ENCODE data around the gene PPP1R1B. TPM values are rescaled to one million over a fixed set of nuclear protein-coding genes. Genes with fewer than 3 reads are reported as not detected.

PPP1R1B gene
- total RNA-seq, 1 donor from 2014 or later: 9.3 TPM

GRCh38 chr17:39648616-39649366 lies 22.0 kb downstream of the PPP1R1B start:
- Histone ChIP-seq H3K4me3 (no peak overlapping the region), H3K9me3 (no peaks in the 10 kb centered on the region), H3K27ac (no peak overlapping the region), H3K36me3 (no peaks in the 10 kb centered on the region), H3K4me1 (peaks cover 26% of the 10 kb centered on the region), H3K27me3 (no peaks in the 10 kb centered on the region)
- intact Hi-C loops (cut with DNase I): no loop called here
- DNase-seq (ENCODE audit: extremely low spot score in 2 of 2): no peak
- no peak for TF ChIP-seq POLR2A (IDR thresholded peaks at IDR 0.05)

GRCh38 chr17:39650121-39650579 lies 23.4 kb downstream of the PPP1R1B start:
- Histone ChIP-seq H3K27me3 (no peaks in the 10 kb centered on the region), H3K36me3 (no peaks in the 10 kb centered on the region), H3K4me3 (no peak overlapping the region), H3K9me3 (no peaks in the 10 kb centered on the region), H3K27ac (no peak overlapping the region), H3K4me1 (peaks cover 25% of the 10 kb centered on the region)
- no peak for DNase-seq (ENCODE audit: extremely low spot score in 2 of 2)
- TF ChIP-seq POLR2AphosphoS5 (IDR thresholded peaks at IDR 0.05; ENCODE audit: insufficient read depth in 1 of 2, low read depth in 1 of 2): no peak
- intact Hi-C loops (cut with DNase I): no loop called here

- Histone ChIP-seq H3K4me3 (no peak overlapping the region), H3K36me3 (peaks cover 0 to 11% of the 10 kb centered on the region in 2 donors), H3K9me3 (no peaks in the 10 kb centered on the region), H3K27me3 (no peaks in the 10 kb centered on the region), H3K4me1 (peaks cover 25% of the 10 kb centered on the region), H3K27ac (no peak overlapping the region)
- no peak for TF ChIP-seq POLR2A (IDR thresholded peaks at IDR 0.05)
- no peak for TF ChIP-seq CTCF (IDR thresholded peaks at IDR 0.05)
- TF ChIP-seq POLR2AphosphoS5 (IDR thresholded peaks at IDR 0.05; ENCODE audit: insufficient read depth in 1 of 2, low read depth in 1 of 2): no peak
- DNase-seq (ENCODE audit: extremely low spot score in 2 of 2): no peak
- intact Hi-C loops (cut with DNase I): no loop called here
These were observed 25.3 kb downstream of the PPP1R1B start for GRCh38 chr17:39651923-39652586.

- no peaks in the 10 kb centered on the region for H3K27me3 ChIP-seq
- no peak for DNase-seq (ENCODE audit: extremely low spot score in 2 of 2)
- H3K4me3 ChIP-seq: no peak overlapping the region
- H3K36me3 ChIP-seq: peaks cover 0 to 12% of the 10 kb centered on the region in 2 donors
- peaks cover 25% of the 10 kb centered on the region for H3K4me1 ChIP-seq
- intact Hi-C loops (cut with DNase I): no loop called here
- no peaks in the 10 kb centered on the region for H3K9me3 ChIP-seq
- no peak overlapping the region for H3K27ac ChIP-seq
- TF ChIP-seq POLR2AphosphoS5 (IDR thresholded peaks at IDR 0.05; ENCODE audit: insufficient read depth in 1 of 2, low read depth in 1 of 2) (no peak), CTCF (IDR thresholded peaks at IDR 0.05) (no peak), POLR2A (IDR thresholded peaks at IDR 0.05) (no peak)
These were observed 26.0 kb downstream of the PPP1R1B start for GRCh38 chr17:39652587-39653315.

GRCh38 chr17:39653316-39653661 lies 26.5 kb downstream of the PPP1R1B start:
- Histone ChIP-seq H3K27ac (no peak overlapping the region), H3K27me3 (no peaks in the 10 kb centered on the region), H3K4me3 (no peak overlapping the region), H3K36me3 (peaks cover 0 to 14% of the 10 kb centered on the region in 2 donors), H3K4me1 (peaks cover 25% of the 10 kb centered on the region), H3K9me3 (no peaks in the 10 kb centered on the region)
- TF ChIP-seq CTCF (IDR thresholded peaks at IDR 0.05) (no peak), POLR2A (IDR thresholded peaks at IDR 0.05) (no peak), POLR2AphosphoS5 (IDR thresholded peaks at IDR 0.05; ENCODE audit: insufficient read depth in 1 of 2, low read depth in 1 of 2) (no peak)
- DNase-seq (ENCODE audit: extremely low spot score in 2 of 2): no peak
- intact Hi-C loops (cut with DNase I): no loop called here

Measured in vagina (tissue), 2 donors.